Activated CD8-positive, alpha-beta memory T cell treated with anti-CD3 and anti-CD28 coated beads, Interleukin-2, amount 50 U/mL, for 48 hours (primary cell): ENCODE data around the gene PRDX6.
"Not testable (repeated sequence)": the region's sequence is repeated elsewhere in the genome, so short reads cannot be mapped to it uniquely, and the experiment has no call there.

Source experiments
- DNase-seq: peaks from one replicate; pipeline ENCODE4 v3.0.0-alpha.2; 2020

Gene PRDX6

DNA sequence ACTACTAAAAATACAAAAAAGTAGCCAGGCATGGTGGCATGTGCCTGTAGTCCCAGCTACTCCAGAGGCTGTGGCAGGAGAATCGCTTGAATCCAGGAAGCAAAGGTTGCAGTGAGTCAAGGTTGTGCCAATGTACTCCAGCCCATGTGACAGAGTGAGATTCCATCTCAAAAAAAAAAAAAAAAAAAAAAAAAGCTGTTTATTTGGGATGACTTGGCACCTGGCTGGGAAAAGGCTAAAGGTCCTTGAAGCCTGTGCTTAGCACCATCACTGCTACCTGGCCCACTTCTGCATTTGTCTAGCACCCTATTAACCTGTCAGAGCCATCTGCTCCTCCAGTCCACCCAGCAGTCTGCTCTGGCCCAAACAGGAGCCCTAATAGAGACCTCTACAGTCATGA is 25.0 kb downstream of the PRDX6 start:
- no peak for DNase-seq

DNA sequence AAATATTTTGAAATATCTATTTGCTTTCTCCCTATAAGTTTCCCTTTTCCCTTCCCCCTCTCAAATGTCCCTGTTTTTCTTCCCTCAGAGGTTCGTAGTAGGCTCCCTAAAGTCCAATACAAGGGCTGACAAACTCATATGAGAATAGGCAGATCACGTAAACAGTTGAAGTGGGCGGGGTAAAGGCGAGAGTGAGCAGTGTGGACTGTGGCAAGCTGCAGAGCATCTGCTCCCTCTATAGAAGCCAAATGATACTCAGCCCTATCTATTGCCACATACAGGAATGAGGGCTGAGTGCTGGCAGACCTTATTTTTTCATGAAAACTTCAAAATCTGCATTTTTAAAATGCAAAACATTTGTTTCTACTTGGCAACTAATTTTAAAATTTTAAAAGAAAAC is 26.3 kb downstream of the PRDX6 start:
- no peak for DNase-seq

DNA sequence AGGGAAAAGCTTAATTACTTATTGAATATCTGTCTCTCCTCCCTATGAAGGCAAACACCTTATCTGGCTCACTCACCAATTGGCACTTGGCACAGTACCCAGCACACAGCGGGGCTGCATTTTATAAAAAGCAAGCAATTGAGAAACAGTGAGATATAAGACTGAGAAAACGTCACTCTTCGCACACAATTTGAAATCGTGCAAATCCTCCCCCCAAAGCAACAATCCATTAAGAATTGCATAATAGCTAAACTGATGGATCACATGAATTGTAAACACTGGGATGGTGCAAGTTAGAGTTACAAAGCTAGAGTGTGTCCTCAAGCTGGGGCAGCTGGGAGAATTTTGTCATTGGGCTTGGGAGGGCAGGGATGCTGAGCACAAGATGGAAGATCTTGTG is 27.1 kb downstream of the PRDX6 start:
- no peak for DNase-seq

DNA sequence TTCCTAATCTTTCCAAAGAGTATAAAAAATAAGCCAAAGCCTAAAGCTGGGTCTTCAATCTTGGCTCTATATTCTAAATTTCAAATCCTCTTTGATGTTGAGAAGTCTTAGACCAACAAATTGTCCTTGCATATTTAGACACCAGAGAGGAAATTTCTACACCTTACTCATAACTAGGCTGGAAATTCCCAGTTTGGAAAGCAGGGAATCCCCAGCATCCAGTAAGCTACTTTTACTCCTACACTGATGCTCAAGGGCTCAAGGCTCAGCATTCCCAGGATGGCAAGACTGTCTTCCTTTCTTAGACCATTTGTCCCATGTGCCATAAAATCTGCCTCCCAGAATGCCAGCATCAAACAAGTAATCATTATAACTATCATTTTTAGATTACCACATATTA is 28.3 kb downstream of the PRDX6 start:
- no peak for DNase-seq

DNA sequence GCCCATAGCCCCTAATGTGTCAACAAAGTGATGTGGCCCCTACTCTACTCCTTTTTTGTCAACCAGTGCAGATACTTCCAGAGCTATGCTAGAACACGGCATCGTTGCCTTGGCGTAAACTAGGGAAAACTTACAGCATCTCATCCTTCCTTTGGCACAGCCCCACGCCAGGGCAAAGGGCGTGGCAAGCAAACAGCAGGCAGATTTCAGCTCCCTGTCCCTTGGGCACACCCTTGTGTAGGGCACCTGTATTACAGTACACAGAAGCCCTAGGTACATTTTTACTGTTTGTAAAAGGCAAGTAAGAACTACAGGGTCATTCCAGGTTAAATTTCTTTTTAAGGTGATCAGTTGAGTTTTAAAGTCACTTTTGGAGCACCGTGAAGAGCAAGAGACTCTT is 29.3 kb downstream of the PRDX6 start:
- no peak for DNase-seq

DNA sequence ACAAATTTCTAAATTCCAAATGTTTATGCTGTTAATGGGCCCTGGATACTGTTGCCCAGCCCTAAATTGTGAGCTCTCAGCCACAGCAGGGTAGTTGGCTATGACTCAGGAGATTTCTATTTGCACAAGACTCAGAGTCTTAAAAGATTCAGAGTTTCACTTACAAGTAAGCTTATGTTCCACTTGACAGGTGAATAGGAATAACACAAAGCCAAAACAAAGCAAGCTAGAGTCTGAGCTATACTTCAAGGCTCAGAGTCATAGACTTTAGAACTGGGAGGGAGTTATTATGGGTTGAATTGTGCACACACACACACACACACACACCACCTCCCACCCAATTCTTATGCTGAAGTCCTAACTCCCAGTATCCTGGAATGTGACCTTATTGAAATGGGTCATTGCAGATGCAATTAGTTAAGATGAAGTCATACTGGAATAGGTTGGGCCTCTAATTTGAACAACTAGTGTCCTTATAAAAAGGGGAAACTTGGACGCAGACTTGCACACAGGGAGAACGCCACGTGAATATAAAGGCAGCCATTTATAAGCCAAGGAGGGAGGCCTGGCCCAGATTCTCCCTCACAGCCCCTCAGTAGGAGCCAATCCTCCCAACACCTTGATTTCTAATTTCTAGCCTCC is 30.2 kb downstream of the PRDX6 start:
- DNase-seq = no peak

DNA sequence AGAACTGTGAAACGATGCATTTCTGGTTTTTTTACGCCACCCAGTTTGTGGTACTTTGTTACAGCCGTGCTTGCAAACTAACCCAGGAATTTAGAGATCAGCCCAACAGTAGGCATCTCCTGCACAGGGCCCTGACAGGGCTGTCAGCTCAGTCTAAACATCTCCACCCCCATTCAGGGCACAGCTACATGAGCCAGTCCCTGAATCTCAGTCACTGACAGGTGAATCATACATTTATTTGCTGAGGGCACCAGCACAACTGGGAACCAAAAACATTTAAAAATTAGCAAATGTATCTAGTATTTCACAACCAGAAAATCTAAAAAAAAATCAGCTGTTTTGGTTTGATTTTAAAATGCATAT is 30.7 kb downstream of the PRDX6 start:
- DNase-seq = no peak

DNA sequence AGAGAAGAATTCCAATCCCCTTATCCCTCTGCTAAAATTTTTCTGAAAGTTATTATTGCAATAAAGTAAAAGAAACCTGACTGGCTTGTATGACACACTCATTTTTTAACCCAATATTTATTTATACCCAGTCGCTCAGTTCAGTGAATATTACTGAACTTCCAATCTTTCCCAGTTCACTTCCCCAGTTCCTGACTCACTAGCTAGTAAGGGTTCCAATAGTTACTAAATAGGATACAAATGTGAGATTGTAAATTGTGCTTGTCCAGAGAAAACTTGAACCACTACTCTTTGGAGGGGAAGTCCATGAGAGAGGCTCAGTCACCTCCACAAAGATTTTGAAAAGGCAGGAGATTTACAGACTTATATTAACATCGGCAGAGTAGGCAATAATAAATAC is 31.4 kb downstream of the PRDX6 start:
- DNase-seq = no peak

DNA sequence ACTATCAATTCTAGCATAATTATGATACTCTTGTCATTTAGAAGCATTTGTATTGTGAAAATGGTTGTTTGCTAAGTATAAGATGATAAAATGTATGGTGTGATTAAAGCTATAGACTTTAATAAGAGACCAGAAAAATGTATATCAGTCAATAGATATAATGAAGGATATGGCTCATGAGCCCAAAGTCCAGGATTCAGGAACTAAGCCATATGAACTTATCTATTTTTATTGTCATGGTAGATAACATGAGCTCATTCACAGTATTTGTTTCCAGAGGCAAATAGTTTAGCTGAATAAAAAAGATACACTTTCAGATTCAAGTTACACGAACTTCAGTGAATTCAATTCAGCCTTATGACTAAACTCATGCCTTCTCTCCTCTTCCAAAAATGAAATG is 32.7 kb downstream of the PRDX6 start:
- no peak for DNase-seq

DNA sequence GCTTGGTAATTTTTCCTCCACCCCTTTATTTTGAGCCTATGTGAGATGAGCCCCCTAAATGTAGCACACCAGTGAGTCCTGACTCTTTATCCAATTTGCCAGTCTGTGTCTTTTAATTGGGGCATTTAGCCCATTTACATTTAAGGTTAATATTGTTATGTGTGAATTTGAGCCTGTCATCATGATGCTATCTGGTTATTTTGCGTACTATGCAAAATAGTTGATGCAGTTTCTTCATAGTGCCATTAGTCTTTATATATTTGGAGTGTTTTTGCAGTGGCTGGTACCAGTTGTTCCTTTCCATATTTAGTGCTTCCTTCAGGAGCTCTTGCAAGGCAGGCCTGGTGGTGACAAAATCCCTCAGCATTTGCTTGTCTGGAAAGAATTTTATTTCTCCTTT is 37.4 kb downstream of the PRDX6 start:
- not testable (repeated sequence) for DNase-seq

DNA sequence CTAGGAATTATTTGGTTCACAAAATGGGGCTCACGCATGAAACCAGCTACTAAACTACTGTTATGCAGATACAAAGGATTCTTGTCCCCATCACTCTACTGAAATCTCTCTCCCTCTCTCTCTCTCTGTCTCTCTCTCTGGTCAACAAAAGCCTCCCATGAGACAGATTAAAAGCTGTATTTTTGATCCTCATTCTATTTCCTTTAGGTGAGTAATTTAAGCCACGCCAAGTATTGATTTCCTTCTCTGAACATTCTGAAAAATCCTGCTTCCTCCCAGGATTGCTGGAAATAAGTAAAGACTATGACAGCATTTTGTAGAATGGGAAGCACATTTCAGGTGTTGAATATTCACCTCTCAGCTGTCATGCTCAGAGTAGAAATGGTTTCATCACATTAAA is 43.7 kb downstream of the PRDX6 start:
- DNase-seq = no peak

DNA sequence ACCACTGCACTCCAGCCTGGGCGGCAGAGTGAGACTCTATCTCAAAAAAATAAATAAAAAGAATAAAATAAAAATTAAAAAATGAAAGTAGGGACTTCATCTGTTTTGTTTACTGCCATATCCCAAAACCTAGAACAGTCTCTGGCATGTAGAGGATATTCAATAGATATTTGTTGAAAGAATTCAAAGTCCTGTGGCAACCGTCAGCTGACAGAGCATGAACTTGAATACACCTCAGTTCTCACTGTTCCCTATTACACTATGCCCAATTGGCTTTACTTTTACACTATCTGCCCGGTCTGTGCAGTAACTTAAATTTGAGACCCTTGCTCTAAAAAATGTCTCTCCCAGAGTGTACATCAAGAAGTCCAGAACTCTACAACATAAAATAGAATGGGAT is 46.2 kb downstream of the PRDX6 start:
- DNase-seq = no peak

DNA sequence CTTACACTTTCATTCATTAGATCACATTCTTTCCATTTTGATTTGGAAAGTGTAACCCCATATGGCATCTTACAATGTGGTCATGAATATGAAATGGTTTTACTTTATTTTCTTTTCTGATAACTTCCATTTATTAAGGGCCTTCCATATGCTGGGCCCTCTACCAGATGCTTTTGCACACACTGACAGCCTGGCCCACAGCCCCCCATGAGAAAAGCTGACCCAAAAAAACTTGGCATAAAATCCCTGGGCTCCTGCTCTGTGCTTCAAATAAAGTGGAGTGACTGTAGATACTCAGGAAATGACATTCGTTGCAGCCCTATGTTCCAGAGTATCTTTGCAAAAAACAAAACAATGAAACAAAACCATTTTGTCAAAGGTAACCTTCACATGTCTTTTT is 48.8 kb downstream of the PRDX6 start:
- DNase-seq = no peak

DNA sequence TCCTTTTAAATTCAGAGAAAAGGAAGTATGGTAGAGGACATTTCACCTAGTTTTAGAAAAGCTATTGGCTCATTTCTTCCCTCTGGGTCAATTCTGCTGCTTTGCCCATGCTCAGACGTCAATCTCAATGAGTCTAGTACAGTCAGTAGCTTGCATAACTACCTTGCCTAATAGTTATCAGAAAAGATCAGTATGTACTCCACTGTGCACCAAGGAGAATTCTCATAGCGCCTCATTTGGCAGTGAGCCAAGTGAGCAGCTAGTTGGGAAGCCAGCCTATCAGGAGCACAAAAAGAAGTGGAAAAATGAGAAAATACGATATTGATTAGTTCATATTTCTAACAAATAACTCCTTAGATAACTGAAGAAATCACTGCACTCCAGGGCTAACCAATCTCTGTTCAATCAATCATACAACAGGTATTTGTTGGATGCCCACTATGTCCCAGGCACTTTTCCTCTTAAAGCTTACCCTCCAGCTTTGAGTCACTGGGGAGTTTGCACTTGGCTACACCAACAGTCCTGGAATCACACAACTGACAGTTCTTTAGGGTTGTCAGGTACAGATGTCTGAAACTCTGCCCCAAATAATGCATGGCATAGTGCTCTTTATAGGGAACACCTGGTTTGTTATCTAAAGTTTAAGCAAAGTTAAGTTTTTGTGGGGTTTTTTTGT is 50.2 kb downstream of the PRDX6 start:
- no peak for DNase-seq

DNA sequence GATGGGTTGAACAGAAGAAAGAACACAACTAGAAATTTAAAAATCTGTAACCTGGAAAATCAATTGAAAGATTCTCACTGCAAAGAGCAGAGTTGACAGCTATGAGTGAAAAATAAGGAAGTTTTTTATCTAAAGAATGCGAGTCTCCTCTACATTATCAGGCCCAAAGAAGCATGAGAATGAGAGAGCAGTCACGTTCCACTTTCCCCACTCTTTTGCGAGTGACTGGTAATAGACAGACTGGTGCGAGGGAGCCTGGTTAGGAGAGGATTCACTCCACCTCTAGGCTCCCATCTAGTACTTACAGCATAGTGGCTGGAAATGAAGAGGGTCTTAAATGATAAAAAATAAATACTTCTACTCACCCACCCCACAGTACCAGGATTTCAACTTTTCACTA is 52.0 kb downstream of the PRDX6 start:
- no peak for DNase-seq

DNA sequence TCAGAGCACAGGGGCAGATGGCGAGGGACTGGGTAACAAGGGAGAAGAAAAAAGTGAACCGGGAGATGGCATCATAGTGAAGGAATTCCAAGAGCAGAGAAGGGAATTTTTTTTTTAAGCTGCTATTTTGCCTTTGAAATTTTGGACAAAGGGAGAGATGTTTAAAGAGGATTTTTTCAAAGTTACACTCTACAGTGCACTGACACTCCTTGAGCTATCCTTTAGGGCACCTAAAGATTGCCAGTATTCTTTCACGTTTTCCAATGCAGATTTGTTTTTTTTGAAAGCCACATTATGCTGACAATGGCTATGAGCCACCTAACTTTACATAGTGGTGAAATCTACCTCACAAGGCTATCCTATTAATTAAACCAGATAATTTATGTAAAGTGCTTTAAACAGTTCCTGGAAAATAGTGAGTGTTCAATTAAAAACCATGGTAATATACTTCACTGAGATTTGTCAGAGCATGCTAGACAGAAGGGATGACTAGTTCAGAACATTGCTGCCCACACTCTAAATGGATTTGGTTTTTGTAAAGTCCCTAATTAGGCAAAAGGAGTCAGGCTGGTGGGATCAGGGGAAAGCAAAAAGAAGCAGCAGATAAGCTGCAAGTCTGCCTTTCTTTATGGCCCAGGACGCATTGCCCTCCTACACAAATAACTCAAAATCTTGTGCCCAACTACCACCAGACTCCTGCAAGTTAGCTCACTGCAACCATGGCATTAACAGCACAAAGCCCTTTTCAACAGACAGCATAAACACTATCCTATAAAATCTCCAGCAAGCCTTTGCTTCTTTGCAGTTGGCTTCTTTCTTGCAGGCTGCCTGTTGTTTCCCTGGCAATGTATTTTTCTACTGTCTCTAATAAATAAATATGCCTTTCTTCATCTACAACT is 53.9 kb downstream of the PRDX6 start:
- DNase-seq = no peak

DNA sequence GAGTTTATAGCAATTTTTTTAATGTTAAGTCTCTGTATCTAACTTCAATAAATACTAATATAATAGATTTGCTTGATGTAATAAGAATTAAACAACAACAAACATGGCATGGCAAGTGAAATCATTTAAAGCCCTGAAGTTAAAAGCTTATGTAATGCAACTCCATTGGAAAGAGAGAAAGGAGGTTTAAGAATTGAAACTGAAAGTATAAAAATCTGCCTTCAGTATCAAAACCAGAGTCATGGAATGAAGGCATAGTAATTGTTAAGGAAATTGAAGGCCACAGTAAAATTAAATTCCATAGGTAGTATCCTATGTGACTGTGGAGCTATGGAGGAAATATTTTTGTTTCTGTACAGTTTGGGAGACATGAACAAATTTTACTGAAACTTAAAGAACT is 55.1 kb downstream of the PRDX6 start:
- DNase-seq = no peak

DNA sequence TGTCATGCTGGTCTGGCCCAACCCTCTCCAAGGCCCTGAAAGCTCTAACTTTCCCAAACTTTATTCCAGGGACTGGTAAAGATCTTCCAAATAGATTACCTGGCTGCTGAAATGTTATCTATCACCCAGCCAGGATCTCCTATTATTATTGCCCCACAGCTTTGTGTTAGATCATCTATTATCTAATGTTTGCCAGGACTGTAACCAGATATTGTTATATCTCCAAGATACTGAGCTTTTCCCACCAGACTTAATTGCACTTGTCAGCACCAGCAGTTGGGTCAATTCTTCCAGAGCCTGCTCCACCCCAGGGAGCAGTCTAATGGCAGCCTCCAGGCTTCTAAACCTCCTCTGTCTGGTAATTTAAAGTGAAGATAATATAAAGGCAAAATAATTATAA is 59.1 kb downstream of the PRDX6 start:
- DNase-seq = no peak
